GM21619 (cell line): ENCODE measurements around the gene WDR20.
"Not testable (repeated sequence)": the region's sequence is repeated elsewhere in the genome, so short reads cannot be mapped to it uniquely, and the experiment has no call there.

Experiments used
- ATAC-seq: cut with Tn5 transposase; IDR thresholded peaks from one replicate; pipeline ENCODE4 v1.9.1; 2021; ENCODE audit not compliant: unreplicated experiment

Gene WDR20

DNA sequence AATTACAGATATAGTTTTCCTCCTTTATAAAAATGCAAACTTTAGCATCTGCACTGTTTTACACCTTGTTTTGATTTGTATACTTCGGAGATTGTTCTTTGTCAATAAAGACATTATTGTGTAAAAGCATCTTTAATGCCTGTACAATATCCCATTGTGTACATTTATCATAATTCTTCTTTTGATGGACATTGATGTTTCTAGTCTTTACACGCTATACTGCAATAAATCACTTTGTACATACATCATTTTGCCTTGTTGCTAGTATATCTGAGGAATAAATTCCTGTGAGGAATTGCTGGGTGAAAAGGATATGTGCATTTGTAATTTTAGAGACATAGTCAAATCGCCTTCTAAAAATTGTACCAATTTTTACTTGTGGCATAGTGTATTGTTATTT lies 30.4 kb downstream of the WDR20 start:
- no peak for ATAC-seq

DNA sequence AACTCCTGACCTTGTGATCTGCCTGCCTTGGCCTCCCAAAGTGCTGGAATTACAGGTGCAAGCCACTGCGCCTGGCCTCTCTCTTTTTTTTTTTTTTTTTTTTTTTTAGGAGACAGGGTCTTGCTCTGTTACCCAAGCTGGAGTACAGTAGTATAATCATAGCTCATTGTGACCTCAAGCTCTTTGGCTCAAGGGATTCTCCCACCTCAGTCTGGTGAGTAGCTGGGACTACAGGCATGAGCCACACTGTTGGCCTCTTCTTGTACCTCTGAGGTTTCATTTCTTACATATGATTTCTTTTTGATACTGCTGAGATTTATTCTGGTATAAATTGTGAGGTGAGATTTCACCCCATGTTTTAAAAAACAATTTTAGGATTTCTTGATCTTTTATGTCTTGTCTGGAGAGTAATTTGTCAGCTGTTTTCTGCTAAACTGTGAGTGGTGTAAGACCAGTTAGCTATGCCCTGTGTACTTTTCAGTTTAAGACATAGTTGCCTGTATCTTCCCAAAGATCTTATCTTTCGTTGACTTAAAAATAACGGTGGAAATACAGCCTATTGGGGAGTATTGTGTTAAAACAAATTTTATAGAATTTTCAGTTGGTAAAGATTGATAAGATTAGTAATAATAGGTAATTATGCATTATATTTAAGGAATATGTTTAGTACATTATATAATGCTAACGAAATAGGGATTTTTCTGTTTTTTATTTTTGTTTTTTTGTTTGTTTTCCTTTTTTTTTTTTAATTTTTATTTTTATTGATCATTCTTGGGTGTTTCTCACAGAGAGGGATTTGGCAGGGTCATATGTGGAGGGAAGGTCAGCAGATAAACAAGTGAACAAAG lies 31.7 kb downstream of the WDR20 start:
- ATAC-seq, result no peak

DNA sequence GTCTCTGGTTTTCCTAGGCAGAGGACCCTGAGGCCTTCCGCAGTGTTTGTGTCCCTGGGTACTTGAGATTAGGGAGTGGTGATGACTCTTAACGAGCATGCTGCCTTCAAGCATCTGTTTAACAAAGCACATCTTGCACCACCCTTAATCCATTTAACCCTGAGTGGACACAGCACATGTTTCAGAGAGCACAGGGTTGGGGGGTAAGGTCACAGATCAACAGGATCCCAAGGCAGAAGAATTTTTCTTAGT lies 32.2 kb downstream of the WDR20 start:
- not testable (repeated sequence) for ATAC-seq

DNA sequence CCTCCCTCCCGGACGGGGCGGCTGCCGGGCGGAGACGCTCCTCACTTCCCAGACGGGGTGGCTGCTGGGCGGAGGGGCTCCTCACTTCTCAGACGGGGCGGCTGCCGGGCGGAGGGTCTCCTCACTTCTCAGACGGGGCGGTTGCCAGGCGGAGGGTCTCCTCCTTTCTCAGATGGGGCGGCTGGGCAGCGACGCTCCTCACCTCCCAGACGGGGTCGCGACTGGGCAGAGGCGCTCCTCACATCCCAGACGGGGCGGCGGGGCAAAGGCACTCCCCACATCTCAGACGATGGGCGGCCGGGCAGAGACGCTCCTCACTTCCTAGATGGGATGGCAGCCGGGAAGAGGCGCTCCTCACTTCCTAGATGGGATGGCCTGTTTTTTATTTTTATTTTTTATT lies 33.0 kb downstream of the WDR20 start:
- not testable (repeated sequence) for ATAC-seq

DNA sequence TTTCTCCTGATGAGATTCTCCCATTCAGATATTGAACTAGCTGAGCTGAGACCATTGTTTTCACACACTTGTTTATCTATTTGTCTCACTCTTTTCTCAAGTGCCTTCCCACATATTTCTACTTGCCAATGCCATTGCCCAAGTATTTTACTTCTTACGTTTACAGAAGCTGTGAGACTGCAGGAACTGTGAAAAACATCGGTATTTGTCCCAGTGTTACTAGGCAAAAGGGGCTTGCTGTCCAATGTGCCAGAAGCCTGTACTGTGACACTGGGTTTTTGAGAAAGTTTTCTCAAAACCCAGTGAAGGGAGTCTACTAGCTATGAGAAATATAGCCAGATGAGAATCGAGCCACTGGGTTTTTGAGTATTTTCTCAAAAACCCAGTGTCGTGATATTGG lies 37.5 kb downstream of the WDR20 start:
- no peak for ATAC-seq

DNA sequence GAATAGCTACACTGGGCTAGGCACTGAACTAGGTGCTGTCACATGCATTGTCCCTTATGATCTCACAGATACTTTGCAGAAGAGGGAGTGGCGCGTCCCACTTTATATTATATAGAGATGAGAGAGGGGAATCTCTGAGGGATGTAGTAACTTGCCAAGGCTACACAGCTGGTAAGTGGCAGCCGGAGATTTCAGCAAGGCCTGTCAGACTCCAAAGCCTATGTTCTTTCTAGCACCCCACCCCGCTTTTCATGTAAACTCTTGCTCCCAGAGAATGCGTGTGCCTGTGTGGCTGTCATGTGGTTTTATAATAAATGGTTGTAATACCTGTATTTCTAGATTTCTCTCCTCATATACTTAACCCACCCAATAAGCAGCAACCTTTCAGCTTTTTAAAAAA lies 39.1 kb downstream of the WDR20 start:
- no peak for ATAC-seq

DNA sequence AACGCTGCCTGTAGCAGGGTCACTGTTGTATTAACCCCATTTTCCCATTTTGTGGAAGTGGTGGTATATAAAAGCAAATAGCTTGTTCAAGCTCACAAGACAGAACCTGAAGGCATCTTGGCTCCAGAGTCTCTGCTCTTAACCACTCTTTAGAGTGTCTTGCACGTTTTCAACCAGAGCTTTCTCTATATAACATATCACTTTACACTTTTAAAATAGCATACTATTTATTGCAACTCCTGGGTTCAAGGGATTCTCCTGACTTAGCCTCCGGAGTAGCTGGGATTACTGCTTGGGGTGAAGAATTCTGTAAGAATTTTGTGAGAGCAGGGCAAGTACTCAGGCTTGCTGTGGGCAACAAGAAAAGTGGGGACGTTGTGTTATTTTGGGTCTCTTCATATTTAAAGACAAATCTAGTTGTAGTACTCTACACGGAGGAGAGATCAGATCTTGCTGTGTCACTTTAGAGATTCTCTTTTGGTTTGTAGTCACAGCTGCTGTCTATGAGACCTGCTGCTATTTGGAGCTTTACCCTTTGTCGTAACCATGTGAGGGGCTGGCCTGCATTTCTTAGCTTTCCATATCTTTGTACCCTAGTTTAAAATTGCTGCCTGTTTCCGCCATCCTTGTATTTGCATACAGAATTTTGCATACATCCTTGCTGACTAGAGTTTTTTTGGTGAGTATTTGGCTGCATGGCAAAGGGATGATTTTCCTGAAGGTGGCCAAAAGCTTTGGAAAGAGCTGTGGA lies 40.7 kb downstream of the WDR20 start:
- ATAC-seq, result no peak

DNA sequence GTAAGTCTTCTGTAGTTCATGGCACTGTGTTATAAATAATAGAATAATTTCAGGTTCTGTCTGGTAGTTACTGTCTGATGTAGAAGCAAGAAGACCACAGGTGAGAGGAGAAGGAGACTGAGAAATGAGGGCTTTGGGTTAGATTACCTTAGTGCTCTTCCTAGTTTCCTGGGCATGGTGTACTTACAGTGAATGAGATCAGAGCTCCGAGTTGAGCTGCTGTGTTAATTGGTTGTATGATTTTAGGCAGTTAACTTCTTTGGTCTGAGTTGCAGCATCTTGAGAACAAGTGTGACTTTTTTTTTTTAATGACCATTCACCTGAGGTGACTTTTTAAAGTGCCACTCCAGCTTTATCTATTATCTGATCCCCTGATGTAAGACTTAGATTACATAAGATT lies 41.5 kb downstream of the WDR20 start:
- ATAC-seq, result no peak

DNA sequence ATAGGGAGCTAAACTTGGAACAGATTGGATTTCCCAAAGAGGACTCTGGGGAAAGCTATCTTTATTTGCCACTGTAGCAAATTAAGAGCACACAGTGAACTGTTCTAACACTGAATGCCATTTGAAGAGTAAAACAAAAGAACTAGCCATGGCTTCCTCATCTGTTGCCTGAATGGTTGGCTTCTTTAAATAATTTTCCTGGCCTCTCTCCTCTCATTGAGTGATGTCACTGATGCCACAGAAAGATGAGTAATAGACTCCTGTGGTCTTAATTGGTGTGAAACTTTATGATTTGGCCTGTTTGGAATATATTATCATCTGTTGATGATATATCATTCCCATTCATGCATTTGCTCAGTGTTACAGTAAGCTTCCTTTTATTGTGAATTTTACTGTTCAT lies 42.5 kb downstream of the WDR20 start:
- ATAC-seq, result no peak

DNA sequence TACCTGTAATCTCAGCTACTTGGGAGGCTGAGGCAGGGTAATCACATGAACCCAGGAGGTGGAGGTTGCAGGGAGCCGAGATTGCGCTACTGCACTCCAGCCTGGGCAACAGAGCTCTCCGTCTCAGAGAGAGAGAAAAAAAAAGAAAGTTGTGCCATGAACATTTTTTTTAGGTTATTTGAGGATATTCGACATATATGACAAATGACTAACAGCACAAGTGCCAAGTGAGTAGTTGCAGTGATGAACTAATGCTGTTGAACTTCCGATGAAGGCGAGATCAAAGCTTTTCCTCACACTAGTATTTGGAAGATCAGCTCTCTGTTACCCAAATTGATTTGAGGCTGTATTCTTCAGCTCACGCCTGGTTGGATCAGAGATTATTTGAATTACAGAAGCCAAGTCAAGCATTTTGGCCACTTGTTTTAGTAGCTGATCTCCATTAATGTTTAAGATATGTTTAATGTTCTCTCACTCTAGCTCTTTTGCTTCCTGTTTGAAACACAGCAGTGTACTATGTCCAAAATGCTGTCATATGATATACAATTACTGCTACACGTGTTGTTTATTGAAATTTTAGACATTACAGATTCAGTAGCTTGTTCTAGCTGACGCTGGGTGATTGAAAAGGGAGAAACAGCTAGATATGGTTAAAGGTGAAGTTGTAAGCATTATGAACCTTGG lies 43.4 kb downstream of the WDR20 start:
- no peak for ATAC-seq

DNA sequence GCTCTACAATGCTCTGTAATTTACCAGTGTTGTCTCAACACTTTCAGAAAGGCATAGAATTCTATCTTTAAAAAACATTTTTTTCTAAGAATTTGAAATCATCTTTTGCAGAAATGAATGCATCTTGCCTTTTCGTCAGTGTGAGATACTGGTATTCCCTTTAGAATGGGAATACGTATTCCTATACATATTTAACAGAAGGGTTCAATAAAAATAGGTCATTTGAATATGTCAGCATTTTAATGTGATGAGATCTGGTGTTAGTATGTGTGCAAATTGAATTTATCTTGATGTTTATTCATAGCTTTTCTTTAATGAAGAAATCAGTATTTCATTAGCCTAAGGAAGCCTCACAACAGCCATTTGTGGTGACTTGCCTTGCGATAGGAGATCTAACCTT lies 44.2 kb downstream of the WDR20 start:
- no peak for ATAC-seq

DNA sequence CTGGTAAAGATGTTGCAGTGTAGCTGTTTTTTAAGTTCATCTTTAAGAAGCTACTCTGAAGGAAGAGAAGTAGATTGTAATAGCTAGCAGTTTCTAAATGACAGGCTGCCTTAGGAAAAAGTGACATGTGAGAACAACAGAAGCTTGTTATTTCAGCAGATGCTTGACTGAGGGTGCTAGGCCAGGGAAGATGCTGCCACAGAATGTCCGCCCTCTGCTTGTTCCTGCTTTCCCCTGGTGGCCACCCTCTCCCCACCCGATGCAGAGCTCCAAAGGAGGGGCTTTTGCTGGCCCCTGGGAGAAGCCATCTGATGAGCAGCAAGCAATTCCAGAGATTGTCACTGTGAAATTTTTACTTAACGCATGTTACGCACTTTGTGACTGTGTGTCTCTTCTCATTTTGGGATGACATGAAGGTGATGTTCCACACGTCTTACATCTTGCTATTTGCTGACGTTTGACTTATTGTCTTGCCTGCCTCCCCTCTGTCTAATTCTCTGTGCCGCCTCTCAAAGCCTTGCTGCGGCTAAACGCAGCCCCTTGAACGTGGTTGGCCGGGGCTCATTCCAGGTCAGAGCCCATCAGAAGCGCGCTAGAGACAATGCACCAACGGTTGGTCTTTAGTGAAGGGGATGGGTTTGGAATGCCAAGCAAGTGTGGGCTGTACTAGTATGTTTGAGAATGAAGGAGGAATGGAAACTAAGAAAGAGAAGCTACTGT lies 44.8 kb downstream of the WDR20 start:
- ATAC-seq, result peak; percentile 51

DNA sequence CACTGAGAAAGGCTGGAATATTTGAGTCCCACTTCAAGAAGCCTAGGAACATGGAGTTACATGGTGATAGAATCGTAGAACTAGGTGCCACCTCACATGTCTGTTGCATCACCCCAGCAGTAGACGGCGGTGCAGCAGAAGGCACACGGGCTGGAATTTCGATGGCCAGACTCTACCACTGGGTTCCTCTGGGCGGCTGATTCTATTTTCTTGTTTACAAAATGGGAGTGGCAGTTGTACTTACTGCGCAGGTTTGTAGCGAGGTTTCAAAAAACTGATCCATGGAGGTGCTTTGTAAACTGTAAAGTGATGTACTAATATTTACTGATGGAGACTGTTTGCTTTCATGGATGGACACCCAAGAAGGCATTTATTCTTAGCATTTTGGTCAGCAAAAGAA lies 45.7 kb downstream of the WDR20 start:
- ATAC-seq, result no peak

DNA sequence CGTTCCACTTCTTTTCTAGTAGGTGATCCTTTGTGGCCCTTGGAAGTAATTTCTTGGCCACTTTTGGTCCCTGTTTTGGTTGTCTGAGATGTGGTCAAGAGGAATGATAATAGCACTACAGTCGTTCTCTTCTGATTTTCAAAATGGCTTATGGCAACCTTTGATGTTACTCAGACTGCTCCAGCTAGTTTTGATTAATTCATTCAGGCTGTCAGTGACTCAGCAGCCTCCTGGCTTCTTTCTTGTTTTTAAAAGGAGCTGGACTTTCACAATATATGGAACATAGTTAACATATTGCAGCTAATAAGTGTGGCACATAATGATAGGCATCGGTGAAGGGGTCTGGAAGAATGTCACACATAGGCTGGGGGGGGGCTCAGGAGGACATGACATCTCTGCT lies 47.3 kb downstream of the WDR20 start:
- ATAC-seq, result no peak

DNA sequence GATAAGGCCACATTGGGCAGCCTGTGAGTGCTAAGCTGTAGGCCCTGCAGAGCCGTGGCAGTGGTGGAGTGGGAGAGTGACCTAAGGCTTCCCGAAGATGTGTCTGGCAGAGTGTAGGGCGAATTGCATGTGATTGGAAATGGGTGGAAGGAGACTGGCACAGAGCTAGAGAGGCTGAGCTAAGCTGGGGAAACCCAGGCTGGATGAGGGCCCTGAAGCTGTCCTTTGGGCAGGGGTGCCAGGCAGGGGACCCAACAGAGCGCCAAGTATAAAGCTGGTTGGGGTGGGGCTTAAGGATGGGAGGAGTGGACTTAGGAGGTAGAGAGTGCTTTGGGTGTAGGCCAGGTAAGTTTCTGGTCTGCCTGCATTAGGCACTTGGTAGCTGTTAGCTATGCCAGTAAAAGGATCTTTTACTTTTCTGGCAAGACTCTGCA lies 47.9 kb downstream of the WDR20 start:
- no peak for ATAC-seq

DNA sequence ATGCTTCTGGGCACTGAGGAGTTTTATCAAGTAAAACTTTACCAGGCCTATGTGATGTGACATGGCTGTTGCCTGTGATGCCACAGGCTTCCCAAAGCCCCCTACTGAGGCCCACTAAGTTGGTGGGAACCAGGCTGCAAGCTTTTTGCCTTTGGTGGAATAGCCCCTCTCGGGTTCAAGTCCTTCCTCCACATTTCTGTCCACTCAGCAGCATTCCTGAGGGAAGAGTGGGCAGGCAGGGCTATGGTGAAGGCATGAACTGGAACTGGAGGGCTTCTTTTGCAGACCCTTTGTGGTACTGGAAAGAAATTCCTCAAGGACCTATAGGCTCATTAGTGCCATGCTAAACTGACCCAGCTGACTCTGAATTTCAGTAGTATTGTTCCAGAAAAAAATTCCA lies 48.5 kb downstream of the WDR20 start:
- ATAC-seq, result no peak

DNA sequence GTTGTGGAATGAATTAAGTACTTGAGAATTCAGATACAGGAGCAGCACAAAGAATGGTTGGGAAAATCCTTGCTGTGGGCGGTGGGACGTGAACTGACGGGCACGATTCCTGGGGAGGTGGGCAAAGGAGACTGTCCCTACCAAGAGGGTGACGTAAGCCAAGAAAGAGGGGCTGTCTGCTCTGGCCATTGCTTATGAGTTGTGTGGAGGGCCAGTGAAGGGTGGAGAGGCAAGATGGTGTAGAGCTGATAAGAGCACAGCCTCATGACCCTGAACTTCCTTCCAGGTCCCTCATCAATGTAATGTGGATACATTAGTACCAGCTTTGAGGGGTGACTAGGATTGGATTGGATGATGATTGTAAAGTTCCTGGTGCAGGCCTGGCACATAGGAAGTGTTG lies 50.2 kb downstream of the WDR20 start:
- no peak for ATAC-seq

DNA sequence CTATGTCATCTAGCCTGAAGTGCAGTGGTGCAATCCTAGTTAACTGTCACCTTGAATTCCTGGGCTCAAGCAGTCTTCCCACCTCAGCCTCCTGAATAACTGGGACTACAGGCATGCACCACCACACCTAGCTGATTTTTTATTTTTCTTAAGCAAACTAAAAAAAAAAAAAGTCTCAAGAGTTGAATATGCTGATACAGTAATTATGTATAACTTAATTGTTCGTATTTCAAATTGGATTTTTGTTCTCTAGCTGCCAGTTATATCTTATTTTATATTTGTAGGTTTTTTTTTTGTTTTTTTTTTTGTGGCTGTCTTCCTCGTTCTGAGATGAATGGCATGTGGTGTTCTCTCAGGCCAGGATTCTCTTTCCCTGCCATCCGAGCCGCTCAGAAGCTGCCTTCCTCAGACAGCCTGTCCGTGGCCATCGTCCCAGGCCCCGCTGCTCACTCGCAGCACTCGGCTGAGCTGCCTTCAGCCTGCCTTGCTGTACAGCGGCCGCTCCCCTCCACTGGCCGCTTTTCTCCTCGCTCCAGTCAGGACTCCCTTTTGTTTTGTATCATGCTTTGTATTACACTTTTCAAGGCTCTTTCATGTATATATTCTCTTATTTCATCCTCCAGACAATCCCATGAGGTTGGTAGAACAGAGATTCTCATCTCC lies 53.3 kb downstream of the WDR20 start:
- ATAC-seq, result no peak

DNA sequence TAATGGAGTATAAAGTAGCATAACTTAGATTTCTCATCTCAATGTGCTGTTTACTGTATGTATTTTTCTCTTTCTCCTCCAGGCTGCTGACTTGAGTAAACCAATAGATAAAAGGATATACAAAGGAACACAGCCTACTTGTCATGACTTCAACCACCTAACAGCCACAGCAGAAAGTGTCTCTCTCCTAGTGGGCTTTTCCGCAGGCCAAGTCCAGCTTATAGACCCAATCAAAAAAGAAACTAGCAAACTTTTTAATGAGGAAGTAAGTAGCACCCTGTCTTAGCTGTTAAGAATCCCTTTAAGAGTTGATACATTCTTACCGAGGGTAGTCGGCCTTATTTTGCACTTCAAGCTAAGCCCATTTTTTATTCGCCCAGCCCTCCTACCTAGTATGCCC lies 55.2 kb downstream of the WDR20 start:
- ATAC-seq, result no peak

DNA sequence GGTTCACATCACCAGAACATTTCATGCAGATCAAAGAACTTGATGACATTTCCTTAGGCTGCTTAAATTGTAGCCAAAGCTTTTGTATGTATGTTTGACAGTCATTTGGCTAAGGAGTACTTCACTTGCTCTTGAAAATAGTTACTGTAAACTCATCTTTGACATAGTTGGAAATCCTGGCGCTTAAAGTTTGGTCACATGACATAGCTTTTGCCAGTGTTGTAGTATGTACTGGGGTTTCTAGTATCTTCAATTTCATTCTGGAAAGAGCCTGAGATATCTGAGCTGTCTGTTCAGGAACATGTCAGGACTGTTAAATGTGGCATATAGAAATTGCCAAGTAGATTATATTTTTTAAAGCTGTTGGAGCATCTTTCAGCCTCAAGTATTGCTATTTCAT lies 55.7 kb downstream of the WDR20 start:
- ATAC-seq, result no peak
